HCT116 (cell line): Measurements from ENCODE around the gene TMEM132C. TPM values are rescaled to one million over a fixed set of nuclear protein-coding genes. Genes with fewer than 3 reads are reported as not detected.

Experiments
- ATAC-seq: fragments of 200-7000 bp; cut with Tn5 transposase; 2 replicates; pipeline ENCODE4 v1.9.1; 2020; ENCODE audit warnings: mild to moderate bottlenecking, moderate library complexity
- BruUV-seq: library from RNA; stranded (reverse); fragments of 400-500 nt; replicated peaks from 2 replicates; lab custom pipeline; 2021; lab: Mats Ljungman, UMichigan
- CTCF ChIA-PET: fragments of 300-600 bp; sonication (Branson Sonifier 250); formaldehyde crosslinking; loops from one replicate; lab custom pipeline; 2021; ENCODE audit warnings: antibody characterized with exemption; lab: Charles Lee
- POLR2A ChIA-PET: fragments of 300-600, 350-600 bp; sonication (Branson Sonifier 250); formaldehyde crosslinking; loops from one replicate; lab custom pipeline; 2021; ENCODE audit warnings: antibody characterized with exemption; lab: Charles Lee
- RAD21 ChIA-PET, 2 experiments: fragments of 300-600 bp; sonication (Branson Sonifier 250); formaldehyde crosslinking; loops; one replicate each; lab custom pipeline; 2023; ENCODE audit warnings: low total read pairs in 2 of 2; ENCODE audit not compliant: uncharacterized antibody in 2 of 2, unreplicated experiment in 2 of 2, low non-redundant PET in 1 of 2; lab: Charles Lee
- DNase-seq: peaks from one replicate; pipeline ENCODE4 v3.0.0-alpha.2; 2010; ENCODE audit warnings: low read depth, low spot score
- H2AFZ ChIP-seq: fragments of 200-600 bp; shearing (Covaris generic), sonication (generic); 2 replicates; pipeline ENCODE4 v1.6.1; 2017; ENCODE audit warnings: low read depth, mixed run types, mixed read lengths, antibody characterized with exemption, low read length; ENCODE audit not compliant: poor library complexity, severe bottlenecking
- H3K27ac ChIP-seq: 2 replicates; pipeline ENCODE4 v1.5.1; 2012; ENCODE audit warnings: low read depth, low read length
- H3K27me3 ChIP-seq: fragments of 200-600 bp; sonication (generic); 2 replicates; pipeline ENCODE4 v1.6.1; 2016; ENCODE audit warnings: mixed run types, low read length, mixed read lengths; ENCODE audit not compliant: insufficient read depth
- H3K36me3 ChIP-seq, 2 experiments: fragments of 200-500 bp in 1 of 2; fragments of 200-600 bp in 1 of 2; sonication (Bioruptor generic) in 1 of 2; sonication (generic) in 1 of 2; 2 replicates each; pipeline versions ENCODE4 v1.5.1 to v1.6.1; 2014 to 2016; ENCODE audit warnings: low read length in 2 of 2, inconsistent platforms in 1 of 2, mixed read lengths in 1 of 2, mixed run types in 1 of 2; ENCODE audit not compliant: insufficient read depth in 2 of 2, control insufficient read depth in 1 of 2
- H3K4me1 ChIP-seq, 2 experiments: fragments of 200-600 bp in 1 of 2; sonication (generic) in 1 of 2; 2 replicates each; pipeline versions ENCODE4 v1.5.1 to v1.6.1; 2012 to 2017; ENCODE audit warnings: low read length in 2 of 2, inconsistent platforms in 1 of 2, mild to moderate bottlenecking in 1 of 2, mixed read lengths in 1 of 2, mixed run types in 1 of 2, moderate library complexity in 1 of 2; ENCODE audit not compliant: insufficient read depth in 2 of 2, control insufficient read depth in 1 of 2
- H3K4me2 ChIP-seq: fragments of 200-600 bp; sonication (generic); 2 replicates; pipeline ENCODE4 v1.6.1; 2017; ENCODE audit warnings: mixed run types, low read length, mixed read lengths
- H3K4me3 ChIP-seq, 2 experiments: fragments of 200-600 bp in 1 of 2; sonication (generic) in 1 of 2; replicated peaks in 1 of 2; 2 replicates each; pipeline ENCODE4 v1.5.1; 2011 to 2016; ENCODE audit warnings: low read length in 2 of 2, control low read depth in 1 of 2, low read depth in 1 of 2, mild to moderate bottlenecking in 1 of 2, mixed read lengths in 1 of 2, mixed run types in 1 of 2
- H3K79me2 ChIP-seq: fragments of 200-600 bp; sonication (generic); 2 replicates; pipeline ENCODE4 v1.6.1; 2017; ENCODE audit warnings: mild to moderate bottlenecking, mixed run types, low read length, moderate library complexity, mixed read lengths; ENCODE audit not compliant: insufficient read depth
- H3K9ac ChIP-seq: fragments of 200-600 bp; sonication (generic); 2 replicates; pipeline ENCODE4 v1.6.1; 2016; ENCODE audit warnings: low read length, mixed read lengths
- H3K9me2 ChIP-seq: fragments of 200-600 bp; sonication (generic), shearing (Covaris generic); 2 replicates; pipeline ENCODE4 v1.6.1; 2017; ENCODE audit warnings: mixed run types, mild to moderate bottlenecking, moderate library complexity; ENCODE audit not compliant: insufficient read depth
- H3K9me3 ChIP-seq, 2 experiments: fragments of 200-500 bp in 1 of 2; fragments of 200-600 bp in 1 of 2; sonication (Bioruptor generic) in 1 of 2; sonication (generic) in 1 of 2; 2 replicates each; pipeline ENCODE4 v1.6.1; 2014 to 2017; ENCODE audit warnings: low read length in 2 of 2, mixed read lengths in 2 of 2, inconsistent platforms in 1 of 2, low read depth in 1 of 2, mild to moderate bottlenecking in 1 of 2, mixed run types in 1 of 2, moderate library complexity in 1 of 2; ENCODE audit not compliant: control insufficient read depth in 1 of 2, insufficient read depth in 1 of 2
- H4K20me1 ChIP-seq: fragments of 200-600 bp; sonication (generic), shearing (Covaris generic); 2 replicates; pipeline ENCODE4 v1.6.1; 2017; ENCODE audit warnings: mixed run types, mild to moderate bottlenecking, moderate library complexity; ENCODE audit not compliant: insufficient read depth
- ELF1 ChIP-seq: IDR thresholded peaks from 2 replicates; pipeline ENCODE4 v1.6.1; 2012; ENCODE audit warnings: low read depth, borderline replicate concordance
- POLR2AphosphoS5 ChIP-seq: IDR thresholded peaks from 2 replicates; pipeline ENCODE4 v1.6.1; 2011; ENCODE audit warnings: mild to moderate bottlenecking, low read depth, low read length, moderate library complexity
- RAD21 ChIP-seq: IDR thresholded peaks from 2 replicates; pipeline ENCODE4 v1.6.1; 2012; ENCODE audit warnings: low read depth, mild to moderate bottlenecking
- REST ChIP-seq: IDR thresholded peaks from 2 replicates; pipeline ENCODE4 v1.6.1; 2012; ENCODE audit warnings: low read depth
- SIN3A ChIP-seq: IDR thresholded peaks from 2 replicates; pipeline ENCODE4 v1.6.1; 2012; ENCODE audit warnings: low read depth
- SP1 ChIP-seq: IDR thresholded peaks from 2 replicates; pipeline ENCODE4 v1.6.1; 2012; ENCODE audit warnings: low read depth
- SRF ChIP-seq: IDR thresholded peaks from 2 replicates; pipeline ENCODE4 v1.6.1; 2012; ENCODE audit warnings: low read depth
- TCF7L2 ChIP-seq: IDR thresholded peaks from 2 replicates; pipeline ENCODE4 v1.7.0; 2011; ENCODE audit warnings: borderline replicate concordance, inconsistent platforms; ENCODE audit not compliant: insufficient read depth, insufficient read length; ENCODE audit errors: extremely low read depth
- YY1 ChIP-seq: IDR thresholded peaks from 2 replicates; pipeline ENCODE4 v1.6.1; 2011; ENCODE audit warnings: low read length, low read depth, moderate library complexity, mild to moderate bottlenecking; ENCODE audit not compliant: insufficient replicate concordance; ENCODE audit errors: extremely low read depth
- ZFX ChIP-seq: fragments of 450-650 bp; IDR thresholded peaks from 2 replicates; pipeline ENCODE4 v1.6.1; 2017
- intact Hi-C: fragments of 100-400 bp; cut with micrococcal nuclease; formaldehyde crosslinking; loops from 2 replicates; pipeline ENCODE4 v1.10.0; 2022
- total RNA-seq: library from RNA; stranded (reverse); gene quantifications from one replicate; pipeline ENCODE4 v1.2.1, GENCODE V29; 2021; ENCODE audit not compliant: unreplicated experiment

Gene TMEM132C
- total RNA-seq, 1 experiment from 2014 or later = not detected

DNA sequence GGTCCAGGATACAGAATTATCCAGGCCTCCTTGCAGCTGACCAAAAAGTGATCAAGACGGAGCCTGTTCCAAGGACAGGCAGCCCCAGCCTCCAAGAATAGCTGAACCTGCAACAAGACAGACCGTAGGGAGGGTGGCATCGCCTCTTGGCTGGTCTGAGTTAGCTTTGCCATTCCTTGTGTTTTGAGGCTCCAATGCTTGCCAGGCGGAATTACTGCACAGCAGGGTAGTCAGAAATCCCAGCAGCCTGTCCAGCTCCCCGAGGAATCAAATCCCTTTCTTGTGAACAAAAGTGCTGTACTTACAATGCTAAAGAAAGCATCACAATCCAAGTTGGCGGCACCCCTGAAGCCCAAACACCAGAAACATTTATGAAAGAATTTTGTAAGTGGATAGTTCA lies 246.9 kb downstream of the TMEM132C start:
- DNase-seq = no peak
- CTCF ChIA-PET = no interaction called here
- BruUV-seq = no TSS peak
- intact Hi-C loops = no loop called here
- H3K36me3 ChIP-seq = no peaks in the 10 kb centered on the region
- no peak overlapping the region for H3K4me2 ChIP-seq
- no peaks in the 10 kb centered on the region for H3K79me2 ChIP-seq
- H3K9ac ChIP-seq = no peak overlapping the region
- H3K27me3 ChIP-seq = no peaks in the 10 kb centered on the region
- TF ChIP-seq ELF1 (no peak), RAD21 (no peak), ZFX (no peak)
- TF ChIP-seq, all 23 proteins: peak for 0
- ATAC-seq = no peak
- ChIA-PET RAD21 (no interaction called here), POLR2A (no interaction called here)
- Histone ChIP-seq H3K9me2 (no peaks in the 10 kb centered on the region), H3K27ac (no peak overlapping the region), H3K4me3 (no peak overlapping the region), H3K9me3 (peaks cover 3 to 18% of the 10 kb centered on the region in 2 experiments; a peak in 2 of 4 replicates), H4K20me1 (no peaks in the 10 kb centered on the region), H2AFZ (no peak overlapping the region), H3K4me1 (no peaks in the 10 kb centered on the region)

DNA sequence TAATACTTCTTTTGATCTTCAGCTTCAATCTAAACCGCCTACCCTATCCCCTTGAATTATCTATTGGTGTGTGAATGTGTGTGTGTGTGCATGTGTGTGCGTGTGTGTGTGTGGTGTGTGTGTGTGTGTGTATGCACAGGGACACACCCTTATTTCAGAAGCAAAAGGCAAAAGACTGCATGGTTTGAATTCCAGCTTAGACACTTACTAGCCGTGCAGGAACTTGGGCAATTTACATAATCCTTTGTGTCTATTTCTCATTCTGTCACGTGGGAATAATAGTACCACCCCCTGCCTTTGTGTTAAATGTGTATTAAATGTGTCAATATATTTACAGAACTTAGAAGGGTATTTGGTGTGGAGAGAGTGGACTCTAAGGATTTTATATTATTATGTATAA lies 251.7 kb downstream of the TMEM132C start:
- H3K27me3 ChIP-seq = no peaks in the 10 kb centered on the region
- H3K4me2 ChIP-seq = no peak overlapping the region
- peaks cover 0 to 9% of the 10 kb centered on the region in 2 experiments; a peak in 2 of 4 replicates for H3K9me3 ChIP-seq
- POLR2A ChIA-PET = no interaction called here
- no peak overlapping the region for H2AFZ ChIP-seq
- RAD21 ChIA-PET = no interaction called here
- no peaks in the 10 kb centered on the region for H3K9me2 ChIP-seq
- H3K9ac ChIP-seq = no peak overlapping the region
- ATAC-seq (no peak), DNase-seq (no peak)
- no peaks in the 10 kb centered on the region for H3K79me2 ChIP-seq
- no peaks in the 10 kb centered on the region for H3K4me1 ChIP-seq
- TF ChIP-seq ZFX (no peak), POLR2AphosphoS5 (no peak), YY1 (no peak), TCF7L2 (no peak), REST (no peak), SIN3A (no peak), SRF (no peak), SP1 (no peak), ELF1 (no peak)
- H3K36me3 ChIP-seq = no peaks in the 10 kb centered on the region
- no peak overlapping the region for H3K27ac ChIP-seq
- intact Hi-C loops = no loop called here
- no peaks in the 10 kb centered on the region for H4K20me1 ChIP-seq
- CTCF ChIA-PET = no interaction called here
- BruUV-seq = no TSS peak
- H3K4me3 ChIP-seq = no peak overlapping the region
